ENCODE measurements around the gene SPOP. TPM values are rescaled to one million over a fixed set of nuclear protein-coding genes. Genes with fewer than 3 reads are reported as not detected.

The SPOP gene
- total and polyA plus RNA-seq, 9 of the 15 experiments (the other 6 are each of a cell fraction or from before 2014, with no cell fraction given), result 34.2 to 65.9 (median 39.7) TPM

- no peak for TF ChIP-seq ZNF395 (CRISPR knock-in tag; IDR thresholded peaks at IDR 0.05)
- no peak for TF ChIP-seq ETV6 (IDR thresholded peaks at IDR 0.05; ENCODE audit: borderline replicate concordance in 1 of 2, low read depth in 2 of 2, low read length in 1 of 2)
- TF ChIP-seq ETV6 (CRISPR knock-in tag; IDR thresholded peaks at IDR 0.05; ENCODE audit: borderline replicate concordance), result no peak
- peak; percentile 72; the same call in 1 of the 2 replicates for TF ChIP-seq SMARCA5 (IDR thresholded peaks at IDR 0.05)
- peak; percentile 78 for TF ChIP-seq CHD4 (IDR thresholded peaks at IDR 0.05; ENCODE audit: insufficient read depth, insufficient replicate concordance, low read depth, low read length, poor library complexity, severe bottlenecking)
- peak in 1 of 2 experiments; percentile 42; a peak in 1 of 4 replicates for TF ChIP-seq RCOR1 (IDR thresholded peaks at IDR 0.05; ENCODE audit: borderline replicate concordance in 1 of 2, low read depth in 2 of 2, low read length in 2 of 2)
- TF ChIP-seq TAF1 (IDR thresholded peaks at IDR 0.05; ENCODE audit: control insufficient read depth, extremely low read depth, insufficient read depth, low read length, severe bottlenecking), result no peak
- no peak for TF ChIP-seq ZBTB33 (CRISPR knock-in tag; IDR thresholded peaks at IDR 0.05)
- TF ChIP-seq BCOR (IDR thresholded peaks at IDR 0.05), result peak; percentile 88
- no peak for TF ChIP-seq COPS2 (conservative IDR thresholded peaks at IDR 0.05)
- TF ChIP-seq CHAMP1 (IDR thresholded peaks at IDR 0.05), result no peak
- no peak for TF ChIP-seq GTF2B (IDR thresholded peaks at IDR 0.05; ENCODE audit: extremely low read depth, insufficient read length)
- TF ChIP-seq MTA3 (IDR thresholded peaks at IDR 0.05; ENCODE audit: borderline replicate concordance), result no peak
Measured at GRCh38 chr17:49590874-49591273, 87.0 kb downstream of the SPOP start (continued).
